ENCODE measurements around the gene MNT. TPM values are rescaled to one million over a fixed set of nuclear protein-coding genes. Genes with fewer than 3 reads are reported as not detected.
A peak's percentile ranks its signal among the peaks of the same experiment; 100 is the strongest.

The MNT gene
- total RNA-seq, 1 experiment from 2014 or later = 9.0 TPM

DNA sequence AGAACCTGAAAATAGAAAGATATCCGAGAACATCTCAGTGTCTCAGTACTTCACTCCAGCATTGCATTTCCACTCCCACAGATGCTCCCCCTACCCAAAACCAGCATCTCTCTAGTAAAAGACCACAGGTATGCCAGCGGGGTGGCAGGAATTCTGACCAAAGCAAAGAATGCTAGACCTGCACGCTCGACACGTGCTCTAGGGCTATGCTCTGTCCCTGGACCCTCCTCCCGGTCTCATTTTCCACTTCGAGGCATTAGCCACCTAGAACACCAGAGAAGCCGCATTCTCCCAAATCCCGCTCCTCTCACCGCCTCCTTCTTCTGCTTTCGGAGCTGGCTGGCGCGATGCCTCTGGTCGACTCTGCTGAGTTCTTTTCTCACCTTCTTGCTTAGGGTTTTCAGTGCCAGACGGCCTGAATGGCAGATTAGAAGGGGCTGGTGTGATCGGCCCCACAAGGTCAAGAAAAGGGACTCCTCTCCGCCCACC is 65.1 kb downstream of the MNT start:
- Histone ChIP-seq H3K36me3 (replicated peaks; ENCODE audit: control insufficient read depth, insufficient read depth, low read length) (peaks cover 36% of the 10 kb centered on the region), H3K4me3 (ENCODE audit: insufficient read depth, low read depth, low read length) (peak overlapping the region; percentile 92), H3K27me3 (ENCODE audit: control insufficient read depth, insufficient read depth, low read length) (no peaks in the 10 kb centered on the region)
- DNase-seq = peak; percentile 68

Other genes starting within 250 kb of the MNT start
- gene SMG6, start 97.3 kb downstream of the MNT start, total RNA-seq (2014; rRNA removed; shearing (Covaris generic)) = 18.2 and 24.3 TPM in 2 replicates
- 7.6 and 9.6 TPM in 2 replicates for gene SRR, start 97.1 kb downstream of the MNT start, total RNA-seq (2014; rRNA removed; shearing (Covaris generic))
- gene TSR1, start 64.6 kb downstream of the MNT start, total RNA-seq (2014; rRNA removed; shearing (Covaris generic)) = 70.1 and 81.8 TPM in 2 replicates
- gene SGSM2, start 63.6 kb downstream of the MNT start, total RNA-seq (2014; rRNA removed; shearing (Covaris generic)) = 31.4 and 35.8 TPM in 2 replicates
- gene METTL16, start 110.8 kb upstream of the MNT start, total RNA-seq (2014; rRNA removed; shearing (Covaris generic)) = 21.3 and 31.6 TPM in 2 replicates
- gene PAFAH1B1, start 192.6 kb upstream of the MNT start, total RNA-seq (2014; rRNA removed; shearing (Covaris generic)) = 79.6 and 107 TPM in 2 replicates